Peyer's patch (tissue), 4 donors: ENCODE data around the gene TUBGCP2.

ENCODE experiments used
- POLR2A ChIP-seq, 2 donors: fragments of 450-650 bp; IDR thresholded peaks; one replicate each; pipeline ENCODE4 v1.5.1; 2017; ENCODE audit warnings: antibody characterized with exemption in 2 of 2, mild to moderate bottlenecking in 2 of 2, moderate library complexity in 2 of 2
- TF ChIP-seq, protein P1 (sequence below), 6 experiments: fragments of 450-650 bp in 4 of 6; fragments of 200-600 bp in 2 of 6; sonication (generic) in 1 of 6; IDR thresholded peaks; one replicate each; pipeline ENCODE4 v1.5.1; 2017 to 2019; ENCODE audit warnings: antibody characterized with exemption in 6 of 6, mild to moderate bottlenecking in 3 of 6, moderate library complexity in 1 of 6

DNA sequence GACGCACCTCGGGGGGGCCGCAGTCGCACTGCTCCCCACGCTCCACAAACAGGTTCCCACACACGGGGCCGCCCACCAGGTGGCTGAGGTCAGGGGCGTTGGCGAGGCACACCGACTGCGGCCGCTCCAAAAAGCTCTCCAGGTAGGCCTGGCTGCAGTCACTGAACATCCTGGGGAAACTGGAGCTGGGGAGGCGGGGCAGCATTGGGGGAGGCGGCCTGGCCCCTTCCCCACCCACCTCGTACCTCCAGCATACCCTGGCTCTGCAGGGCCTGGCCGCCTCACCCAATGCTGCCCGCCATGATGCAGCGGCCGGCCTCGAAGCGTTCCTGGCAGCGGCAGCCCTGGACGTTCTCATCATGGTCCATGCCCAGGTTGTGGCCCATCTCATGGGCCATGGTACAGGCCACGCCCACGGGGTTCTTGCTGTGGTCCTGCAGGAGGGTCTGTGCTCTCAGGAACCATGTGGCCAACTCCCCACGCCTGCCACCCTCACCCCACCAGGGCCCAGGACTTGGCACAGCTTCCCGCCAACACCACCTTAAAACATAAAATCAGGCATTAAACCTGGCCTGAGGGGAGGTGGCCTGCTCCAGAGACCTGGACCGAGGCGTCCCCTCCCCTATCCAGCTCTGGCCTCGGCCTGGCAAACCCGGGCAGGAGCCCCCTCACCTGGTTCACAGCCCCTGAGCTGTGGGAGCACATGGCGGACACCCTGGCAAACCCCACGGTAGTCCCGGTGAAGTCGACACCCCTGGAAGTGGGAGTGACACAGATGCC is 37.0 kb downstream of the TUBGCP2 start:
- TF ChIP-seq, protein P1, sequence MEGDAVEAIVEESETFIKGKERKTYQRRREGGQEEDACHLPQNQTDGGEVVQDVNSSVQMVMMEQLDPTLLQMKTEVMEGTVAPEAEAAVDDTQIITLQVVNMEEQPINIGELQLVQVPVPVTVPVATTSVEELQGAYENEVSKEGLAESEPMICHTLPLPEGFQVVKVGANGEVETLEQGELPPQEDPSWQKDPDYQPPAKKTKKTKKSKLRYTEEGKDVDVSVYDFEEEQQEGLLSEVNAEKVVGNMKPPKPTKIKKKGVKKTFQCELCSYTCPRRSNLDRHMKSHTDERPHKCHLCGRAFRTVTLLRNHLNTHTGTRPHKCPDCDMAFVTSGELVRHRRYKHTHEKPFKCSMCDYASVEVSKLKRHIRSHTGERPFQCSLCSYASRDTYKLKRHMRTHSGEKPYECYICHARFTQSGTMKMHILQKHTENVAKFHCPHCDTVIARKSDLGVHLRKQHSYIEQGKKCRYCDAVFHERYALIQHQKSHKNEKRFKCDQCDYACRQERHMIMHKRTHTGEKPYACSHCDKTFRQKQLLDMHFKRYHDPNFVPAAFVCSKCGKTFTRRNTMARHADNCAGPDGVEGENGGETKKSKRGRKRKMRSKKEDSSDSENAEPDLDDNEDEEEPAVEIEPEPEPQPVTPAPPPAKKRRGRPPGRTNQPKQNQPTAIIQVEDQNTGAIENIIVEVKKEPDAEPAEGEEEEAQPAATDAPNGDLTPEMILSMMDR (IDR thresholded peaks at IDR 0.05) = no peak
- TF ChIP-seq POLR2A (IDR thresholded peaks at IDR 0.05) = no peak
